ENCODE measurements around the gene CALML5. TPM values are rescaled to one million over a fixed set of nuclear protein-coding genes. Genes with fewer than 3 reads are reported as not detected.
"Not testable (repeated sequence)": the region's sequence is repeated elsewhere in the genome, so short reads cannot be mapped to it uniquely, and the experiment has no call there.

Gene CALML5
- polyA plus RNA-seq, 3 donors: not detected

GRCh38 chr10:5486853-5487235, 12.5 kb downstream of the CALML5 start:
- no peak for DNase-seq (ENCODE audit: low read depth in 3 of 3, low spot score in 2 of 3)

GRCh38 chr10:5485948-5486852, 13.2 kb downstream of the CALML5 start:
- DNase-seq (ENCODE audit: low read depth in 3 of 3, low spot score in 2 of 3): no peak

- no peak for DNase-seq (ENCODE audit: low read depth in 3 of 3, low spot score in 2 of 3)
Measured at GRCh38 chr10:5485290-5485689, 14.1 kb downstream of the CALML5 start.

- no peak for DNase-seq (ENCODE audit: low read depth in 3 of 3, low spot score in 2 of 3)
Measured at GRCh38 chr10:5484205-5484604, 15.2 kb downstream of the CALML5 start.

- DNase-seq (ENCODE audit: low read depth in 3 of 3, low spot score in 2 of 3): no peak
Measured at GRCh38 chr10:5482016-5482415, 17.4 kb downstream of the CALML5 start.

GRCh38 chr10:5481121-5481520, 18.2 kb downstream of the CALML5 start:
- no peak for DNase-seq (ENCODE audit: low read depth in 3 of 3, low spot score in 2 of 3)

GRCh38 chr10:5480162-5480941, 19.0 kb downstream of the CALML5 start:
- no peak for DNase-seq (ENCODE audit: low read depth in 3 of 3, low spot score in 2 of 3)

GRCh38 chr10:5479481-5480161, 19.7 kb downstream of the CALML5 start:
- DNase-seq (ENCODE audit: low read depth in 3 of 3, low spot score in 2 of 3): no peak

- DNase-seq (ENCODE audit: low read depth in 3 of 3, low spot score in 2 of 3): no peak
Measured at GRCh38 chr10:5478694-5479305, 20.6 kb downstream of the CALML5 start.

GRCh38 chr10:5477948-5478693, 21.2 kb downstream of the CALML5 start:
- DNase-seq (ENCODE audit: low read depth in 3 of 3, low spot score in 2 of 3): no peak

- DNase-seq (ENCODE audit: low read depth in 3 of 3, low spot score in 2 of 3): no peak
Measured at GRCh38 chr10:5476918-5477525, 22.3 kb downstream of the CALML5 start.

- DNase-seq (ENCODE audit: low read depth in 3 of 3, low spot score in 2 of 3): not testable (repeated sequence)
Measured at GRCh38 chr10:5475974-5476807, 23.2 kb downstream of the CALML5 start.

- DNase-seq (ENCODE audit: low read depth in 3 of 3, low spot score in 2 of 3): not testable (repeated sequence)
Measured at GRCh38 chr10:5475088-5475487, 24.3 kb downstream of the CALML5 start.

- not testable (repeated sequence) for DNase-seq (ENCODE audit: low read depth in 3 of 3, low spot score in 2 of 3)
Measured at GRCh38 chr10:5474642-5475041, 24.7 kb downstream of the CALML5 start.

GRCh38 chr10:5470062-5470751, 29.2 kb downstream of the CALML5 start:
- no peak for DNase-seq (ENCODE audit: low read depth in 3 of 3, low spot score in 2 of 3)

GRCh38 chr10:5469353-5470061, 29.9 kb downstream of the CALML5 start:
- DNase-seq (ENCODE audit: low read depth in 3 of 3, low spot score in 2 of 3): no peak

- DNase-seq (ENCODE audit: low read depth in 3 of 3, low spot score in 2 of 3): no peak
Measured at GRCh38 chr10:5468262-5469106, 30.9 kb downstream of the CALML5 start.

Data from right renal cortex interstitium (tissue), 3 donors.